SK-N-SH (cell line): ENCODE measurements around the gene GYG1.

ENCODE experiments used
- CTCF ChIP-seq: fragments of 200-600 bp; sonication (generic); IDR thresholded peaks from 2 replicates; pipeline ENCODE4 v1.6.1; 2017; ENCODE audit warnings: antibody characterized with exemption, mild to moderate bottlenecking, moderate library complexity
- EP300 ChIP-seq, 2 experiments: IDR thresholded peaks; 2 replicates each; pipeline versions ENCODE4 v1.4.0 to v1.6.1; 2012; ENCODE audit warnings: borderline replicate concordance in 1 of 2, low read depth in 1 of 2, low read length in 1 of 2
- FOSL2 ChIP-seq: IDR thresholded peaks from 2 replicates; pipeline ENCODE4 v1.4.0; 2012; ENCODE audit warnings: low read depth, mild to moderate bottlenecking, moderate library complexity, borderline replicate concordance
- GABPA ChIP-seq: IDR thresholded peaks from 2 replicates; pipeline ENCODE4 v1.4.0; 2012; ENCODE audit warnings: low read depth, mild to moderate bottlenecking
- NRF1 ChIP-seq: IDR thresholded peaks from 2 replicates; pipeline ENCODE4 v1.6.1; 2012; ENCODE audit warnings: low read depth, mild to moderate bottlenecking, low read length
- POLR2AphosphoS5 ChIP-seq: IDR thresholded peaks from 2 replicates; pipeline ENCODE4 v1.6.1; 2012; ENCODE audit warnings: low read depth, low read length
- RAD21 ChIP-seq: IDR thresholded peaks from 2 replicates; pipeline ENCODE4 v1.6.1; 2012; ENCODE audit warnings: mild to moderate bottlenecking, low read length
- RCOR1 ChIP-seq: fragments of 150-350 bp; IDR thresholded peaks from 2 replicates; pipeline ENCODE4 v1.6.1; 2017; ENCODE audit warnings: antibody characterized with exemption, low read length
- SIN3A ChIP-seq: IDR thresholded peaks from 2 replicates; pipeline ENCODE4 v1.6.1; 2012; ENCODE audit warnings: low read depth, mild to moderate bottlenecking, low read length, moderate library complexity, borderline replicate concordance
- TAF1 ChIP-seq: IDR thresholded peaks from 2 replicates; pipeline ENCODE4 v1.6.1; 2012; ENCODE audit warnings: low read depth, mild to moderate bottlenecking, low read length, moderate library complexity, borderline replicate concordance
- TF ChIP-seq, protein P1 (sequence below): IDR thresholded peaks from 2 replicates; pipeline ENCODE4 v1.4.0; 2012; ENCODE audit warnings: low read depth, borderline replicate concordance
- TF ChIP-seq, protein P2 (sequence below): IDR thresholded peaks from 2 replicates; pipeline ENCODE4; 2012
- TF ChIP-seq, protein P3 (sequence below): fragments of 150-350 bp; IDR thresholded peaks from 2 replicates; pipeline ENCODE4 v1.6.1; 2017; ENCODE audit warnings: antibody characterized with exemption, low read length, low read depth, borderline replicate concordance

- TF ChIP-seq, protein P1, sequence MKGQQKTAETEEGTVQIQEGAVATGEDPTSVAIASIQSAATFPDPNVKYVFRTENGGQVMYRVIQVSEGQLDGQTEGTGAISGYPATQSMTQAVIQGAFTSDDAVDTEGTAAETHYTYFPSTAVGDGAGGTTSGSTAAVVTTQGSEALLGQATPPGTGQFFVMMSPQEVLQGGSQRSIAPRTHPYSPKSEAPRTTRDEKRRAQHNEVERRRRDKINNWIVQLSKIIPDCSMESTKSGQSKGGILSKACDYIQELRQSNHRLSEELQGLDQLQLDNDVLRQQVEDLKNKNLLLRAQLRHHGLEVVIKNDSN, result no peak
- TF ChIP-seq, protein P2, sequence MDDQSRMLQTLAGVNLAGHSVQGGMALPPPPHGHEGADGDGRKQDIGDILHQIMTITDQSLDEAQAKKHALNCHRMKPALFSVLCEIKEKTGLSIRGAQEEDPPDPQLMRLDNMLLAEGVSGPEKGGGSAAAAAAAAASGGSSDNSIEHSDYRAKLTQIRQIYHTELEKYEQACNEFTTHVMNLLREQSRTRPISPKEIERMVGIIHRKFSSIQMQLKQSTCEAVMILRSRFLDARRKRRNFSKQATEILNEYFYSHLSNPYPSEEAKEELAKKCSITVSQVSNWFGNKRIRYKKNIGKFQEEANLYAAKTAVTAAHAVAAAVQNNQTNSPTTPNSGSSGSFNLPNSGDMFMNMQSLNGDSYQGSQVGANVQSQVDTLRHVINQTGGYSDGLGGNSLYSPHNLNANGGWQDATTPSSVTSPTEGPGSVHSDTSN, result no peak
- TF ChIP-seq CTCF, result no peak
- TF ChIP-seq POLR2AphosphoS5, result no peak
- no peak for TF ChIP-seq SIN3A
- no peak for TF ChIP-seq RAD21
- no peak for TF ChIP-seq GABPA
- TF ChIP-seq, protein P3, sequence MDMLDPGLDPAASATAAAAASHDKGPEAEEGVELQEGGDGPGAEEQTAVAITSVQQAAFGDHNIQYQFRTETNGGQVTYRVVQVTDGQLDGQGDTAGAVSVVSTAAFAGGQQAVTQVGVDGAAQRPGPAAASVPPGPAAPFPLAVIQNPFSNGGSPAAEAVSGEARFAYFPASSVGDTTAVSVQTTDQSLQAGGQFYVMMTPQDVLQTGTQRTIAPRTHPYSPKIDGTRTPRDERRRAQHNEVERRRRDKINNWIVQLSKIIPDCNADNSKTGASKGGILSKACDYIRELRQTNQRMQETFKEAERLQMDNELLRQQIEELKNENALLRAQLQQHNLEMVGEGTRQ, result no peak
- TF ChIP-seq NRF1, result no peak
- no peak for TF ChIP-seq TAF1
- no peak for TF ChIP-seq RCOR1
- TF ChIP-seq EP300 (IDR thresholded peaks at IDR 0.05; ENCODE audit: borderline replicate concordance in 1 of 2, low read depth in 1 of 2, low read length in 1 of 2), result no peak
- no peak for TF ChIP-seq FOSL2
Measured at GRCh38 chr3:149009732-149010131, 18.4 kb downstream of the GYG1 start.
